ES-I3 (cell line): ENCODE results near the gene SLC43A3.
"Not testable (repeated sequence)": the region's sequence is repeated elsewhere in the genome, so short reads cannot be mapped to it uniquely, and the experiment has no call there.

Source experiments
- H3K36me3 ChIP-seq: 2 replicates; pipeline ENCODE4 v1.6.1; 2013; ENCODE audit warnings: mild to moderate bottlenecking, low read length, control low read depth, moderate library complexity; ENCODE audit not compliant: insufficient read depth
- H3K4me1 ChIP-seq: 2 replicates; pipeline ENCODE4 v1.6.1; 2013; ENCODE audit warnings: mild to moderate bottlenecking, control low read depth, low read length; ENCODE audit not compliant: insufficient read depth
- H3K9ac ChIP-seq: 2 replicates; pipeline ENCODE4 v1.6.1; 2013; ENCODE audit warnings: low read depth, mild to moderate bottlenecking, low read length, moderate library complexity
- H3K9me3 ChIP-seq: 2 replicates; pipeline ENCODE4 v1.6.1; 2013; ENCODE audit warnings: mild to moderate bottlenecking, low read length, moderate library complexity; ENCODE audit not compliant: control insufficient read depth, insufficient read depth

Gene SLC43A3

GRCh38 chr11:57409321-57410100 lies 17.4 kb downstream of the SLC43A3 start:
- no peak overlapping the region for H3K9ac ChIP-seq
- no peaks in the 10 kb centered on the region for H3K4me1 ChIP-seq
- no peaks in the 10 kb centered on the region for H3K9me3 ChIP-seq
- peaks cover 4% of the 10 kb centered on the region for H3K36me3 ChIP-seq

- no peak overlapping the region for H3K9ac ChIP-seq
- no peaks in the 10 kb centered on the region for H3K4me1 ChIP-seq
- no peaks in the 10 kb centered on the region for H3K9me3 ChIP-seq
- H3K36me3 ChIP-seq: peaks cover 3% of the 10 kb centered on the region; the same call in 1 of the 2 replicates
Measured at GRCh38 chr11:57408771-57409170, 18.1 kb downstream of the SLC43A3 start.

DNA sequence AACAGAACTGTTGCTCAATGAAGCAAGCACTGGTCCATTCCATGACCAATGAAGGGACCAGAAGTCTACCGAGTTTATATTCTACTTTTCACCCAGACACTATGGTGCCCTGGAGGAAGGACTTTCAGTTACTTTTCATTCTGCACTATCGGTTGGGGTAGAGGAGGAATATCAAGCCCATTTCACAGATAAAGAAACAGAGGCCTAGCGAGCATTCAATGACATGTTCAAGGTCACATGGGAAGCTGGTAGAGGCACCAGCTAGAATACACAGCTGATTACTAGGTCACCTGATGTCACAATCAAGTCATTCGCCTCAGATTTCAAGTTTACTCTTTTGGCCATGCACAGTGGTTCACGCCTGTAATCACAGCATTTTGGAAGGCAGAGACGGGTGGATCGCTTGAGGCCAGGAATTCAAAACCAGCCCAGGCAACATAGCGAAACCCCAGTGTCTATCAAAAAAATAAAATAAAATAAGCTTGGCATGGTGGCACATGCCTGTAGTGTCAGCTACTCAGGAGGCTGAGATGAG lies 18.9 kb downstream of the SLC43A3 start:
- H3K9me3 ChIP-seq: no peaks in the 10 kb centered on the region
- no peaks in the 10 kb centered on the region for H3K4me1 ChIP-seq
- peaks cover 3% of the 10 kb centered on the region; the same call in 1 of the 2 replicates for H3K36me3 ChIP-seq
- H3K9ac ChIP-seq: no peak overlapping the region

DNA sequence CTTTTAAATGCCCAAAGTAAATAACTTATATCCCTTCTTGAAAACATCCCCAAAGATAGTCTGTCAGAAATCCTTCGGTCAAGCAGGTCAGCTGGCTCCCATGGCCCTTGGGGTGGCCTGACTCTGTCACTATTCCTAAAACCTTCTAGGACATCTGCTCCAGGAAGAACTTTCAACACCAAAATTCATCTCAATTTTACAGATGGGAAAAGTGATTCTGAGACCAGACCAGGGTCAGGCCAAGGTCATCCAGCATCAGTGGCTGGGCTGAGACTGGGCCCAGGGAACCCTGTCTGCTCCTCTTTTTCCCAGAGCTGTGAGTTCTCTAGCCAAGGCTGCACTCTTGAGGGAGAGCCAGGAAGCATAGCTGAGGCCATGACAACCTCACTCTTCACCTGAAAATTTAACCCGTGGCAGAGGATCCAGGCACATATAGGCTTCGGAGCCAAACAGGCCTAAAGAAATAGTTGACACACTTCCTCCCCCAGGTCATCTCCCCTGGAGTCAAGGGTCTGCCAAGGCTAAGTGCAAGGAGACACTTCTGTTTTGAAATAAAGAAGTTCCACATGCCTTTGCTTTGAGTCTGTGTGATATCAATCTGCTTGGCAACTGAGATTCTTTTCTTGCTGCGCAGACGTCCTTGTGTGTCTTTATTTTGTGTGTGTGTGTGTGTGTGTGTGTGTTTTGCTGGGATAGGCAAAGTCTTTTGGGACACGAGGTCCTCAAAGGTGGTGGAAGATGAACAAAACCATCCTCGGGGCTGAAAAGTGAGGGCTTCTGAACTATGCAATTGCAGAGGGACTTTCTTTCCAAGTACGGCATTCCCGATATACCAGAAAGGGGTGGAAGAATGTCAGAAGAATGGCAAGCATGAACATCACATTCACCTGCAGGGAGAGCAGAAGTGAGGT lies 19.7 kb downstream of the SLC43A3 start:
- Histone ChIP-seq H3K36me3 (peaks cover 3% of the 10 kb centered on the region; the same call in 1 of the 2 replicates), H3K4me1 (no peaks in the 10 kb centered on the region), H3K9me3 (no peaks in the 10 kb centered on the region), H3K9ac (no peak overlapping the region)

DNA sequence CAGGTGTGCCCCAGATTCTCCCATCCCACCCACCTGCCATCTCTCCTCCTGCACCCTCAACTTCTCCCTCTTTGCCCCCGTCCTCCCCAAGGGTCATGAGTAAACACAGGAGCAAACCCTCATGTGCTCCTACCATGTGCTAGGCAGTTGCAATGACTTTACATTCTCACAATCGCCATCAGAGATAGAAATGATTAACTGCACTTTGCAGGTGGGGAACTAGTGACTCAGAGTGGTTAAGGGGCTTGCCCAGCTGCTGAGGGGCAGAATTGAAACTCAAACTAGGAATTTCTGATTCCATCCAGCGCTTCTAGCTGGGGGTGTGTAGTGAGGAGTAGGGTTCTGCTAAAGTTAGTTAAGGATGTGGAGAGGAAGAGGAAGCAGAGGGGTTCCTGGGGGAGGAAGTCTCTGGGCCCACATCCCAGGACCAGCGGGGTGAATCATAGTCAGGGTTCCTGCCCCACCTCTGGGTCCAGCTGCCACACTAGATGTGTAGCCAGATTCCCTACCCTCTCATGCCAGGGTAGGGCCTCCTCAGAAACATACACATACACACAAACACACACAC lies 20.5 kb downstream of the SLC43A3 start:
- Histone ChIP-seq H3K36me3 (peaks cover 3% of the 10 kb centered on the region; the same call in 1 of the 2 replicates), H3K4me1 (no peaks in the 10 kb centered on the region), H3K9ac (no peak overlapping the region), H3K9me3 (no peaks in the 10 kb centered on the region)

DNA sequence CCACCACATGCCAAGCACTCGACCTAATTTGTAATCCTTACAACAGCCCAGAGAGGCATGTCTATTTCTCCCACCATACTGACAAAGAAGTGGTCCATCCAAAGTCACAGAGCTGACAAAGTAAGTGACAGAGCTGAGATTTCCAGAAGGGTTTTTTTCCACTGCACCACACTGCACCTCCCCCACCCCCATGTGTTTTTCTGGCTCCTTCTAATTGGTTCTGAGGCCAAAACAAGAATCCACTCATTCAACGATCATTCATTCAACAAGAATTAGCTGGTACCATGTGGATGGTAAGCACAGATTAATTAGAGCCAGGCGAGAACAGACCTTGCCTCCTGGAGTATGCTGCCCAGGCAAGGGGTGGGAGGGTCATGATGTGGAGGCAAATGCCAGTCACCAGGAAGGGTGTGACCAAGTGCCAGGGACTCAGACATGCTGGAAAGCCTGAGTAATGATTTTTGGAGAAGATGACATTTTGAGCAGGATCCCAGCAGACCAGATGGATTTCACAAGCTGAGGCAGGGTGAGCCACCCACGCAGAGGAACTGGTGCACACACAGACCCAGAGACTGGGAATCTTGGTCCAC lies 21.6 kb downstream of the SLC43A3 start:
- no peaks in the 10 kb centered on the region for H3K9me3 ChIP-seq
- no peaks in the 10 kb centered on the region for H3K4me1 ChIP-seq
- no peak overlapping the region for H3K9ac ChIP-seq
- peaks cover under 1% of the 10 kb centered on the region; the same call in 1 of the 2 replicates for H3K36me3 ChIP-seq

DNA sequence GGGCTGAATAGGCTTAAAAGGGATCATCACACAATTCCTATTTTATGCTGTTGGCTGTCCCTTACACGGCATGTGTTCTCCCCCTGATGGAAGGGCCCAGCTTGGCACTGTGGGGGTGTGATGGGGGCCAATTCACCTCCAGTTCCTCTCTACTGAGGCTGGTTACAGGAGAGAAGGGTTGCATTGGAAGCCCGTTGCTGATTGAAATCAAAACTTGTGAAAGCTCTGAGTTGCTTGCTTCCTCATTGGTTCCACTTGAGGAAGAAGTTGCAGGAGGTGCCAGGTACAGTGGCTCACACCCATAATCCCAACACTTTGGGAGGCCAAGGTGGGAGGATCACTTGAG lies 23.1 kb downstream of the SLC43A3 start:
- H3K4me1 ChIP-seq: 0 out of 2 replicates have a peak, but pooled peaks cover 8% of the 10 kb centered on the region
- no peak overlapping the region for H3K9ac ChIP-seq
- H3K36me3 ChIP-seq: no peaks in the 10 kb centered on the region; the same call in 1 of the 2 replicates
- no peaks in the 10 kb centered on the region for H3K9me3 ChIP-seq

GRCh38 chr11:57403003-57403801 lies 23.7 kb downstream of the SLC43A3 start:
- not testable (repeated sequence) for H3K36me3 ChIP-seq, H3K9ac ChIP-seq, H3K9me3 ChIP-seq, H3K4me1 ChIP-seq

DNA sequence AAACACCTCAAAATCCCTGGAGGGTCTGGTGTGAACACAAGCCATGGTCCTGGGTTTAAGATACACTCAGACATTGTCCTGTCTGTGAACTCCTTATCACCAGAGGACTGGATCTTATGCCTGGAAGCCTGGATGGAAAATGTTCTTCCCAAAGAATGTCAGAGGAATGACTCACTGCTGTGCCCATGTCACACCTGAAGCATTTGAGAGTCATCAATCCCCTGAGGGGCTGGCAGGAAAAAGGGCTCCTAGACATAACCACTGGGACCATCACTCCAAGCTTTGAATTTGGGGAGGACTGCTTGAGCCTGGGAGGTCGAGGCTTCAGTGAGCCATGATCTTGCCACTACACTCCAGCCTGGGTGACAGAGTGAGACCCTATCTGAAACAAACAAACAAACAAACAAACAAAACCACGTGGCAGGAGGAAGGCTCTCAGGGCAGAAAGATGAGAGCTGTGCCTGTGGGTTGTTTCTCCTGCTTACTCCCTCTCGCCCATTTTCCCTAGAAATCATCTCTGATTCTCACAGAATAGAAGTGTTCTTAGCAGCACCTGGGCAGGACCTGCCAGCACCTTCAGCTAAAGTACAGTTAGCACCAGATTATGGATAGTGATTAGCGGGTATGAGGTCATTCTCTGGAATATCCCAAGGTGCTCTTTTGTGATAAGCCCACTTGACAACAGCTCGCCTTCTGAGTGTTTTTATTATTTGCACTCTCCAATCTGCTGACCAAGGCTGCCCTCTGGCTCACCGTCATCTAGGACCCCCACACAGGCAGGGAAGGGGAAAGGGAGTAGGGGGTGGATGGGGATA lies 24.5 kb downstream of the SLC43A3 start:
- H3K9ac ChIP-seq: no peak overlapping the region
- no peaks in the 10 kb centered on the region for H3K9me3 ChIP-seq
- no peaks in the 10 kb centered on the region for H3K36me3 ChIP-seq
- H3K4me1 ChIP-seq: 0 out of 2 replicates have a peak, but pooled peaks cover 8% of the 10 kb centered on the region

- H3K9ac ChIP-seq: no peak overlapping the region
- H3K4me1 ChIP-seq: 0 out of 2 replicates have a peak, but pooled peaks cover 8% of the 10 kb centered on the region
- no peaks in the 10 kb centered on the region for H3K9me3 ChIP-seq
- no peaks in the 10 kb centered on the region for H3K36me3 ChIP-seq
Measured at GRCh38 chr11:57399972-57400578, 26.8 kb downstream of the SLC43A3 start.

DNA sequence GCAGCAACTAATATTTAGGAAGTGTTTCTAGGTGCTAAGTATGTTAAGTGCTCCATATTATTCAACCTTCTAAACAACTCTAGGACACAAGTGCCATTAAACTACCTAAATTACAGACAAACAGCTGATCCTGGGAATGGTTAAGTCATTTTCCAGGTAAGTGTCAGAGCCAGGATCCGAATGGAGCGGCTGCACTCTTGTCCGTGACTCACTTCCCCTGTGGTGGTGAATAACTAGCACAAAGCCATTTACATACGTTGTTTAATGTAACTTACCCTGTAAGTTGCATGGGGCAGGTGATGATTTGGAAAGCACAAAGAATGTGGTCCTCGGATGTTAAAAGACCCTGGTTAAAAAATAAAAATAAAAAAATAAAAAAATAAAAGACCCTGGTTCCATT lies 27.7 kb downstream of the SLC43A3 start:
- Histone ChIP-seq H3K4me1 (0 out of 2 replicates have a peak, but pooled peaks cover 8% of the 10 kb centered on the region), H3K9ac (no peak overlapping the region), H3K36me3 (no peaks in the 10 kb centered on the region), H3K9me3 (no peaks in the 10 kb centered on the region)

GRCh38 chr11:57397394-57397990 lies 29.4 kb downstream of the SLC43A3 start:
- no peaks in the 10 kb centered on the region for H3K9me3 ChIP-seq
- H3K4me1 ChIP-seq: 0 out of 2 replicates have a peak, but pooled peaks cover 8% of the 10 kb centered on the region
- H3K9ac ChIP-seq: no peak overlapping the region
- no peaks in the 10 kb centered on the region for H3K36me3 ChIP-seq
